NOMO-1 treated with DMSO at 0.1 percent for 48 hours (cell line): ENCODE results near the gene POU2F3.

Source experiments
- DNase-seq: peaks from one replicate; lab custom pipeline; 2025; ENCODE audit not compliant: unreplicated experiment; lab: John Stamatoyannopoulos, UW

POU2F3 gene

GRCh38 chr11:120226242-120226641 lies 13.7 kb upstream of the POU2F3 start:
- no peak for DNase-seq

GRCh38 chr11:120226714-120227113 lies 13.2 kb upstream of the POU2F3 start:
- DNase-seq: no peak

- no peak for DNase-seq
These were observed 12.6 kb upstream of the POU2F3 start for GRCh38 chr11:120227228-120227852.

- DNase-seq: no peak
These were observed 11.1 kb upstream of the POU2F3 start for GRCh38 chr11:120228794-120229384.

- DNase-seq: no peak
These were observed 10.2 kb upstream of the POU2F3 start for GRCh38 chr11:120229451-120230424.

GRCh38 chr11:120230433-120231071 lies 9.4 kb upstream of the POU2F3 start:
- DNase-seq: no peak

GRCh38 chr11:120231963-120232362 lies 8.0 kb upstream of the POU2F3 start:
- no peak for DNase-seq

GRCh38 chr11:120233207-120233803 lies 6.6 kb upstream of the POU2F3 start:
- DNase-seq: no peak

- DNase-seq: peak; percentile 25
These were observed 4.8 kb upstream of the POU2F3 start for GRCh38 chr11:120235024-120235628.

- DNase-seq: no peak
These were observed 3.5 kb upstream of the POU2F3 start for GRCh38 chr11:120236169-120237107.

GRCh38 chr11:120238968-120239620 lies 846 bp upstream of the POU2F3 start:
- no peak for DNase-seq

GRCh38 chr11:120240866-120241265 lies 926 bp downstream of the POU2F3 start:
- DNase-seq: no peak

GRCh38 chr11:120241277-120241676 lies 1.3 kb downstream of the POU2F3 start:
- no peak for DNase-seq

GRCh38 chr11:120243221-120243620 lies 3.3 kb downstream of the POU2F3 start:
- no peak for DNase-seq

GRCh38 chr11:120244476-120245365 lies 4.8 kb downstream of the POU2F3 start:
- DNase-seq: no peak

- DNase-seq: no peak
These were observed 5.5 kb downstream of the POU2F3 start for GRCh38 chr11:120245434-120245833.

- peak; percentile 84 for DNase-seq
These were observed 8.8 kb downstream of the POU2F3 start for GRCh38 chr11:120248551-120249278.
